Muscle of leg (tissue), 11 donors: ENCODE measurements around the gene RTN4R. TPM values are rescaled to one million over a fixed set of nuclear protein-coding genes. Genes with fewer than 3 reads are reported as not detected.
"Not testable (repeated sequence)": the region's sequence is repeated elsewhere in the genome, so short reads cannot be mapped to it uniquely, and the experiment has no call there.

Experiments used
- DNase-seq: peaks from one replicate; pipeline ENCODE4 v3.0.0; 2013
- H3K27ac ChIP-seq: one replicate; pipeline ENCODE4 v1.5.1; 2013; ENCODE audit warnings: mild to moderate bottlenecking, low read length, control low read depth
- H3K27me3 ChIP-seq: one replicate; pipeline ENCODE4 v1.6.1; 2013; ENCODE audit warnings: low read length; ENCODE audit not compliant: control insufficient read depth, insufficient read depth
- H3K36me3 ChIP-seq: one replicate; pipeline ENCODE4 v1.6.1; 2013; ENCODE audit warnings: low read length; ENCODE audit not compliant: control insufficient read depth, insufficient read depth
- H3K4me1 ChIP-seq: one replicate; pipeline ENCODE4 v1.6.1; 2013; ENCODE audit warnings: low read length; ENCODE audit not compliant: control insufficient read depth, insufficient read depth
- H3K4me3 ChIP-seq: one replicate; pipeline ENCODE4 v1.5.1; 2013; ENCODE audit warnings: low read length, control low read depth
- H3K9me3 ChIP-seq: replicated peaks from 2 replicates; pipeline ENCODE4 v1.6.1; 2013; ENCODE audit warnings: low read depth, low read length; ENCODE audit not compliant: control insufficient read depth
- WGBS: methylation state at CpG from one replicate; pipeline ENCODE4 v1.1.5; 2013; ENCODE audit warnings: missing lambda C conversion rate; ENCODE audit not compliant: insufficient coverage; 5-methylcytosine and 5-hydroxymethylcytosine counted together
- polyA plus RNA-seq, 8 donors: library from polyadenylated mRNA; unstranded; fragments of 120-200 nt; gene quantifications; one replicate each; pipeline versions ENCODE4 v1.2.1 to v1.2.3, GENCODE V29; 2013; ENCODE audit warnings: inconsistent platforms in 1 of 8, low replicate concordance in 1 of 8; ENCODE audit not compliant: insufficient read length in 8 of 8, insufficient read depth in 1 of 8
- total RNA-seq: library from RNA; stranded (reverse); fragments of 120-200 nt; gene quantifications from one replicate; pipeline ENCODE4 v1.2.4, GENCODE V29; 2013

Gene RTN4R
- total and polyA plus RNA-seq, 9 donors = 7.3 to 19.0 (median 13.5) TPM

DNA sequence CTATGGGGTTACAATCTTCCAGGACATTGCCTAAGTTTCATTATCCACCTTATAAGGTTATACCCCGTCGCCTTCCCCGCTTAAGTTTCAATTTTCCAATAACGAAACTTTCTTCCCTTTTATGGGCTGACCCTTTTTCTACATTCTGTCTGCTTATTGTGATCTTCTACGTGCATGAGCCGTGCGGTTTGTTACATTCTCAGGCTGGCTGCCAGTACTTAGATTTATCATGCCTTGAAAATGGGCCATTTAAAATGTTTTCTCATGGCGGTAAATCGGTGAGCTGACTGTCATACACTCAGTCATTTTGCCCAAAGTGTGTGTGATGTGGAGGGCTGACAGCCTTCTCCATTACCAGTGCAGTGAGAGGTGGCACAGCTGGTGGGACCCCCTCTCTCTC is 28.5 kb upstream of the RTN4R start:
- Histone ChIP-seq H3K36me3 (no peaks in the 10 kb centered on the region), H3K27me3 (peaks cover 51% of the 10 kb centered on the region), H3K4me3 (no peak overlapping the region), H3K9me3 (no peaks in the 10 kb centered on the region), H3K4me1 (peaks cover 10% of the 10 kb centered on the region), H3K27ac (no peak overlapping the region)
- DNase-seq = no peak
- 85% methylated on average over 4 of the region's 9 CpGs for WGBS

- H3K36me3 ChIP-seq = no peaks in the 10 kb centered on the region
- no peak overlapping the region for H3K27ac ChIP-seq
- 54% methylated on average over 8 of the region's 12 CpGs for WGBS
- H3K4me3 ChIP-seq = no peak overlapping the region
- peaks cover 10% of the 10 kb centered on the region for H3K4me1 ChIP-seq
- no peak for DNase-seq
- no peaks in the 10 kb centered on the region for H3K9me3 ChIP-seq
- H3K27me3 ChIP-seq = peaks cover 47% of the 10 kb centered on the region
These were observed 27.3 kb upstream of the RTN4R start for GRCh38 chr22:20295262-20296064.

GRCh38 chr22:20292673-20293232 is 24.6 kb upstream of the RTN4R start:
- Histone ChIP-seq H3K27ac (no peak overlapping the region), H3K4me1 (no peaks in the 10 kb centered on the region), H3K36me3 (no peaks in the 10 kb centered on the region), H3K4me3 (no peak overlapping the region), H3K9me3 (no peaks in the 10 kb centered on the region), H3K27me3 (peaks cover 26% of the 10 kb centered on the region)
- no peak for DNase-seq
- WGBS = 59% methylated on average over 11 of the region's 13 CpGs

DNA sequence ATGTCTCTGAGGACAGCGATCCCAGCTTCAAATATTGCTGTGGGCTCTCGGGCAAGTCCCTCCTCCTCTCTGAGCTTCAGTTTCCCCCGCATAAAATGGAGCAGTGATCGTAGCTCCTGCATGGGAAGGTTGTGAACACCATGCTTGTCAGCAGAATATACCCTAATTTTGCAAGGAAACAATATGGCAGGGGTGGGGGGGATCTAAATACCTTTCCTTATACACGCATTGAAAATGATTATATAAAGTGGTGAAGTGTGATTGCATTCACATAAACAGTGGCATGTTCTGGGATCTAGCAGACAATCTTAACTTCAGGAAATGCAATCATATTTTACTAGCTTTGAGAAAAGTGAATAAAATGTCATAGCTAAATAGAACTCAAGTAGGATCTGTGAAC is 24.0 kb upstream of the RTN4R start:
- no CpG with 5 or more reads among the region's 5 CpGs for WGBS
- DNase-seq = no peak
- no peaks in the 10 kb centered on the region for H3K9me3 ChIP-seq
- no peaks in the 10 kb centered on the region for H3K36me3 ChIP-seq
- no peak overlapping the region for H3K4me3 ChIP-seq
- no peaks in the 10 kb centered on the region for H3K4me1 ChIP-seq
- H3K27me3 ChIP-seq = peaks cover 20% of the 10 kb centered on the region
- H3K27ac ChIP-seq = no peak overlapping the region

DNA sequence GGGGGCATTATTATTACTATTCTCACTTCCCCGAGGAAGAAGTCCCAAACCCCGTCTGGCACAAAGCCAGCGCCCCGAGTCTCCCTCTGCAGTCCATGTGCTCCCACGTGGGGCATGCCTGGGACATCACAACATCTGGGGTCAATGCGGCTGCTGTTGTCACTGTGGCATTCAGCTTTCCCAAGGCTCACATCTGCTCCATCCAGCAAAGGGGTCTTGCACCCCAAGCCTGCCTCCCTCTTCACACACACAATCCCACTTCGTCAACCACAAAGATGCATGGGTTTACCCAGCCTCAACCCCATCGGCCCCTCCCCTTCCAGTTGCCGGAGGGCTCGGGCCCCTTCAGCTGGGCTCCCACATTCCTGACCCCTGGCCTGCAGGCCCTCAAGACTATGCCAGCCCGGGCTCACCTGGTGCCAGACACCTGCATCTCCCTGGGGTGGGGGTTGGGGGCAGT is 23.5 kb upstream of the RTN4R start:
- Histone ChIP-seq H3K36me3 (no peaks in the 10 kb centered on the region), H3K27ac (no peak overlapping the region), H3K4me1 (no peaks in the 10 kb centered on the region), H3K4me3 (no peak overlapping the region), H3K27me3 (peaks cover 15% of the 10 kb centered on the region), H3K9me3 (no peaks in the 10 kb centered on the region)
- no peak for DNase-seq
- 42% methylated on average over 8 of the region's 11 CpGs for WGBS

- no peaks in the 10 kb centered on the region for H3K4me1 ChIP-seq
- H3K27me3 ChIP-seq = peaks cover 14% of the 10 kb centered on the region
- no peaks in the 10 kb centered on the region for H3K9me3 ChIP-seq
- no peak overlapping the region for H3K27ac ChIP-seq
- DNase-seq = no peak
- H3K4me3 ChIP-seq = no peak overlapping the region
- no peaks in the 10 kb centered on the region for H3K36me3 ChIP-seq
- WGBS = 29% methylated on average over 1 of the region's 5 CpGs
These were observed 23.1 kb upstream of the RTN4R start for GRCh38 chr22:20291249-20291586.

GRCh38 chr22:20290578-20291248 is 22.6 kb upstream of the RTN4R start:
- H3K27me3 ChIP-seq = peaks cover 14% of the 10 kb centered on the region
- H3K36me3 ChIP-seq = no peaks in the 10 kb centered on the region
- DNase-seq = no peak
- no peaks in the 10 kb centered on the region for H3K4me1 ChIP-seq
- H3K27ac ChIP-seq = no peak overlapping the region
- H3K9me3 ChIP-seq = no peaks in the 10 kb centered on the region
- H3K4me3 ChIP-seq = no peak overlapping the region
- WGBS = 82% methylated on average over 7 of the region's 13 CpGs

DNA sequence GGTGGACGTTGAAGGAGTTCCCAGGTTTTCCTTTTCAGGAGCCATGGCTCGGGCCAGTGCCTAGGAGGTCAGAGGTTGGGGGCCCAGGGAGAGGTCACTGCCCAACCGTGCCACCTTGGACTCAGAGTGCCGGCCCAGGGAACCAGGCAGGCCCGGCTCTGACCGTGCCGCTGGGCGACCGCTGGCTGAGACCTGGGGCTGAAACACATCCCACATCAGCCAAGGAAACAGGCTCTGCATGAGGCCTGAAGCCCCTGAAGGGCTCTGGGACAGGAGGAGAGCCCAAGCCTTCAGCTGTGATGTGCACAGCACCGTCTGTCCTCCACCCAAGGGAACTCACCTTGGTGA is 21.9 kb upstream of the RTN4R start:
- no peak overlapping the region for H3K4me3 ChIP-seq
- DNase-seq = no peak
- no peak overlapping the region for H3K27ac ChIP-seq
- 75% methylated on average over 10 of the region's 10 CpGs for WGBS
- H3K27me3 ChIP-seq = peaks cover 14% of the 10 kb centered on the region
- no peaks in the 10 kb centered on the region for H3K36me3 ChIP-seq
- no peaks in the 10 kb centered on the region for H3K9me3 ChIP-seq
- no peaks in the 10 kb centered on the region for H3K4me1 ChIP-seq

DNA sequence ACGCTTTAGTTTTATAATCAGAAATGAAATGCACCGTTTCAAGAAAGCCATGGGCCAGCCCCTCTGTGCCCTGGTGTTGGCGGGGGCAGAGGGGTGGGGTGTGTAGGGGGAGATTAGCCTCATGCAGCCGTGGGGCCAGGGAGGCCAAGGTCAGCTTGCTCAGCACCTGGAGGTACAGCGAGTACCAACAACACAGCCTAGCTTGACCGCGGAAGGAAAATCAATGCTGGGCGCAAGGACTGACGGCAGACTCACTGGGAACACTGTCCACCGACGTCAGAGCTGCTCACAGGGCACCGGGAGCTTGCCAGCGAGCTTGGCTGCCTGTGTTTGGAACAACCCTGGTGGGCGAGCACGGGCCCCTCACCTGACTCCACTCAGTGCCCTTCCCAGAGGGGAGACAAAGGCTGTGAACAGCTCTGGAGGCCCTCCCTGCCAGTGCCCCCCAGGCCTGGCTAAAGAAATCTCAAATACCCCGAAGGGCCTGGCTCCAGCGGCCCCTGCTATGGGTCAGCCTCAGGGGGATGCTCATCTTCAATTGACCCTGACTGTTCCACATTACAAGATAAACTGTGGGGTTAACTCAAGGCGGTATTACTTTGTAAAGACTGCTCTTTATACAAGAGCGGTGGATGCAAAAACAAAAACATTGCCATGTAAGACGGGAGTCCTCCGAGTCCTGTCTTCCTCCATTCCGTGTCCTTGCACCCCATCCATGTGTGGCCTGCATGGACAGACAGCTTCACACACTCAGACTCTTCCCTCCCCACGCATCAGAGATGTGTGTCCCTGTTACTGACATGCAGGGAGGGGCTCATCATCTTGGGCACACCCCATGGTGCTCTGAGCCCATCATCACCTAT is 21.3 kb upstream of the RTN4R start:
- 80% methylated on average over 14 of the region's 23 CpGs for WGBS
- not testable (repeated sequence) for H3K36me3 ChIP-seq, DNase-seq, H3K4me1 ChIP-seq, H3K27ac ChIP-seq, H3K9me3 ChIP-seq, H3K4me3 ChIP-seq
- peaks cover 14% of the 10 kb centered on the region for H3K27me3 ChIP-seq
